ENCODE measurements around the gene PCBP3.

- no peak for TF ChIP-seq POLR2A (IDR thresholded peaks at IDR 0.05)
- TF ChIP-seq, protein P1, sequence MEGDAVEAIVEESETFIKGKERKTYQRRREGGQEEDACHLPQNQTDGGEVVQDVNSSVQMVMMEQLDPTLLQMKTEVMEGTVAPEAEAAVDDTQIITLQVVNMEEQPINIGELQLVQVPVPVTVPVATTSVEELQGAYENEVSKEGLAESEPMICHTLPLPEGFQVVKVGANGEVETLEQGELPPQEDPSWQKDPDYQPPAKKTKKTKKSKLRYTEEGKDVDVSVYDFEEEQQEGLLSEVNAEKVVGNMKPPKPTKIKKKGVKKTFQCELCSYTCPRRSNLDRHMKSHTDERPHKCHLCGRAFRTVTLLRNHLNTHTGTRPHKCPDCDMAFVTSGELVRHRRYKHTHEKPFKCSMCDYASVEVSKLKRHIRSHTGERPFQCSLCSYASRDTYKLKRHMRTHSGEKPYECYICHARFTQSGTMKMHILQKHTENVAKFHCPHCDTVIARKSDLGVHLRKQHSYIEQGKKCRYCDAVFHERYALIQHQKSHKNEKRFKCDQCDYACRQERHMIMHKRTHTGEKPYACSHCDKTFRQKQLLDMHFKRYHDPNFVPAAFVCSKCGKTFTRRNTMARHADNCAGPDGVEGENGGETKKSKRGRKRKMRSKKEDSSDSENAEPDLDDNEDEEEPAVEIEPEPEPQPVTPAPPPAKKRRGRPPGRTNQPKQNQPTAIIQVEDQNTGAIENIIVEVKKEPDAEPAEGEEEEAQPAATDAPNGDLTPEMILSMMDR (IDR thresholded peaks at IDR 0.05): no peak
These were observed 248.0 kb downstream of the PCBP3 start for GRCh38 chr21:45891388-45892155.

All from right lobe of liver (tissue), 4 donors.